HG02759 (cell line): ENCODE data around the gene UPB1.

Experiments used
- ATAC-seq: cut with Tn5 transposase; IDR thresholded peaks from one replicate; pipeline ENCODE4 v1.9.1; 2021; ENCODE audit warnings: mild to moderate bottlenecking, moderate library complexity; ENCODE audit not compliant: unreplicated experiment

Gene UPB1

GRCh38 chr22:24494528-24495364 lies at the start of gene UPB1:
UPB1 (plus strand) TSS chr22:24495332; CDS start chr22:24495404, 72 bp downstream.
- ATAC-seq: no peak

GRCh38 chr22:24445481-24446259 lies 49.5 kb upstream of the UPB1 start:
- ATAC-seq: no peak

- ATAC-seq: no peak
Measured at GRCh38 chr22:24446260-24446611, 48.9 kb upstream of the UPB1 start.

- ATAC-seq: no peak
Measured at GRCh38 chr22:24450610-24451009, 44.5 kb upstream of the UPB1 start.

GRCh38 chr22:24451162-24451561 lies 44.0 kb upstream of the UPB1 start:
- no peak for ATAC-seq

GRCh38 chr22:24453853-24454252 lies 41.3 kb upstream of the UPB1 start:
- ATAC-seq: no peak

GRCh38 chr22:24455039-24455438 lies 40.1 kb upstream of the UPB1 start:
- ATAC-seq: no peak

GRCh38 chr22:24455751-24456426 lies 39.2 kb upstream of the UPB1 start:
- ATAC-seq: no peak

- ATAC-seq: no peak
Measured at GRCh38 chr22:24457894-24458420, 37.2 kb upstream of the UPB1 start.

- no peak for ATAC-seq
Measured at GRCh38 chr22:24459911-24460310, 35.2 kb upstream of the UPB1 start.

- no peak for ATAC-seq
Measured at GRCh38 chr22:24460418-24461089, 34.6 kb upstream of the UPB1 start.

- no peak for ATAC-seq
Measured at GRCh38 chr22:24463071-24463760, 31.9 kb upstream of the UPB1 start.

- ATAC-seq: no peak
Measured at GRCh38 chr22:24465566-24465965, 29.6 kb upstream of the UPB1 start.

GRCh38 chr22:24465975-24466374 lies 29.2 kb upstream of the UPB1 start:
- ATAC-seq: no peak

- ATAC-seq: no peak
Measured at GRCh38 chr22:24466716-24467328, 28.3 kb upstream of the UPB1 start.

- no peak for ATAC-seq
Measured at GRCh38 chr22:24467340-24467739, 27.8 kb upstream of the UPB1 start.

- ATAC-seq: no peak
Measured at GRCh38 chr22:24471570-24471969, 23.6 kb upstream of the UPB1 start.

- ATAC-seq: no peak
Measured at GRCh38 chr22:24473284-24473683, 21.8 kb upstream of the UPB1 start.

- no peak for ATAC-seq
Measured at GRCh38 chr22:24474221-24474620, 20.9 kb upstream of the UPB1 start.
